Activated naive CD4-positive, alpha-beta T cell treated with anti-CD3 and anti-CD28 coated beads, Interleukin-2, amount 50 U/mL, for 16 hours (primary cell): ENCODE data around the gene CLDN5.
"Not testable (repeated sequence)": the region's sequence is repeated elsewhere in the genome, so short reads cannot be mapped to it uniquely, and the experiment has no call there.

Experiments
- DNase-seq: peaks from one replicate; pipeline ENCODE4 v3.0.0-alpha.2; 2020

Gene CLDN5, protein sequence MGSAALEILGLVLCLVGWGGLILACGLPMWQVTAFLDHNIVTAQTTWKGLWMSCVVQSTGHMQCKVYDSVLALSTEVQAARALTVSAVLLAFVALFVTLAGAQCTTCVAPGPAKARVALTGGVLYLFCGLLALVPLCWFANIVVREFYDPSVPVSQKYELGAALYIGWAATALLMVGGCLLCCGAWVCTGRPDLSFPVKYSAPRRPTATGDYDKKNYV

DNA sequence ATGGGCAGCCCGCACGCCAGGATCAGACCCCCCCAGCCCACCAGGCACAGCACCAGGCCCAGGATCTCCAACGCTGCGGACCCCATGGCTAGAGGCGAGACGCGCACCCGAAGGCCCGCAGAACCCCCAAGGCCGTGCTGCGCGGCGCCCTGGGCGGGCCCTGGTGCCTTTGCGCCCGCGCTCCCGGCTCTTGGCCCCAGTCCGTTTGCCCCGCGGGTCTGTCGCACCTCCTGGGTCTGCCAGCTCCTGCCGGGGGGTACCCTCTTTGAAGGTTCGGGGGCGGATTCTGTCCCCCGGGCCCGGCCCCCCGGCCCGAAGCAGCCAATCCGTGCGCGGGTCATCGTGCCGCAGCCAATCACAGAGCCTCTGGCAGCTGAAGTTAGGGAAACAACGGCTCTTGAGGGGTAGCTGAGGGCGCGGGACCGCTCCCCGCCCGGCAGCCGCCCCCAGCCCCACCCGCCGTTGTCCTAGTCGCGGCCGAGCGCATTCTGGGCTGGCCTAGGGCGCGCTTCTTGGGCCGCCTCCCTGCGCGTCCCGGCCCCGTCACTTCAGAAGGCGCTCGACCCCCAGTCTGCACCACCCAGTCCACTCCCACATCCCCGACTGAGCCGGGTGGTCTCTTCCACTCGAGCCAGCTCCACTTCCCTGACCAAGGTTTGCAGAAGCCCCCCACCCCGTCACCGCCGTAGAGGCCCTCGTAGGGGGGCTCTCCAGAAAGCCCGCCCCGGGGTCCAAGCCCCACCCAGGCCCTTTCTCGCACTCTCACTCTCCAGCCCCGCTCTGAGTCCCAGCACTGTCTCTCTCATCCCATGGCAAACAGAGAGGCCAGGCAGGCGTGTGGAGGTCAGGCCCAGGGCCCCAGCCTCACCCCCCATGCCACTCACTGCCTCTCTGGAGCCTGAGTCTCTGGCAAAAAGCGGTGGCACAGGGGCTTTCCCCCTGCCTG lies at the start of gene CLDN5:
Gene CLDN5 (minus strand): TSS at position 241 of the 946 bp plus-strand sequence. CDS start 155 bp downstream, at position 86.
- no peak for DNase-seq

DNA sequence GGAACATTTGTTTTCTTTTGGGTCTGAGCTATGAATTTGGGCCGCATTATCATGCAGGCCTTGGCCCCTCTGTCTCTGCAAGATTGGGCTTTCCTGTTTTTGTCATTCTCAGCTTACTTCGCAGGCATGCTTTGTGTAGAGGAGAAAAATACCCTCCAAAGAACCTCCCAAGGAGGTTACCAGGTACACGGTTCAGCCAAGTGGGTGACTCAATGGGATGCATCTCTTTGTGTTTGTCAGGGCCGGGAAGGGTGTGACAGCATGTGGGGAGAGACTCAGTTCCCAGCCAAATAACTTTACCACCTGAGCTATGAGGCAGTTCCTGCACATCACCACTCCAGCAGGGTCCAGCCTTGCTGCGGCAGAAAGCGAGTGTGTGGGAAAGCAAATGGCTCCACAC lies 47.8 kb upstream of the CLDN5 start:
- no peak for DNase-seq

DNA sequence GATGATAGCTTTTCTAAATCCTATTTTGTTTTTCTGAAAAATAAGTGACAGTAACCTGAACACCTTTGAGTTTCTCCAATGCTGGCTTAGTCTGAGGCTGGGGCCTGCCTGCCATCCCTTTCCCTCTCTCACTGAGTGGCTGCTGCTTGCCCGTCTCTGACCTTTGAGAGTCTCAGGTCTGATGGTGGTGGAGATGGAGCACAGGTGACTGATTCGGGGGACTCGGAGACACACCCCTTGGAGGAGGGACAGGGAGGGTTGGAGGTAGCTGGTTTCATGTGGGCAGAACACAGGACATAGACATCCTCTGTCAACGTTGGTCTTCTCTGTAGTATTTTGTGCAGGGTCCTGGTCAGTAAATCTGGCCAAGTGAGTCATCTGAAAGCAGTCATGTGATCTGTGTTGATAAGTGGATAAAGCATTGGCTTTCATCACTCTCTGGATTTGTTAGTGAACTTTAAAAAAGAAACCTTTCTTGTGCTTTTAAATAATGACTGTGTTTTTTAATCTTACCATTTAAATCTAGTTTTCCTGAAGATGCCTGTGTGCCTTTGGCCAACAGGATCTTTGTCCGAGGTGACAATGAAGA lies 47.1 kb upstream of the CLDN5 start:
- DNase-seq: no peak

DNA sequence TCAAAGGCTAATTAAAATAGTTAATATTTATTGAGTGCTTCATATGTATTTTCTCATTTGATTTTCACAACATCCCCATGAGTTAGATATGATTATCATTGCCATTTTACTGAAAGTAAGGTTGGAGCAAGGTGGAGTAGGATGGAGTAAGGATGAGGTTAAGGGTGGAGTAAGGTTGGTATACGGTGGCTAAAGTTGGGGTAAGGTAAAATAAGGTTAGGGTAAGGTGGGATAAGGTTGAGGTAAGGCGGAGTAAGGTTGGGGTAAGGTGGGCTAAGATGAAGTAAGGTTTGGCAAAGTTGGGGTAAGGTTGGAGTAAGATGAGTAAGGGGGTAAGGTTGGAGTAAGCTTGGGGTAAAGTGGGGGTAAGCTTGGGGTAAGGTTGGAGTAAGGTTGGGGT lies 45.8 kb upstream of the CLDN5 start:
- no peak for DNase-seq

DNA sequence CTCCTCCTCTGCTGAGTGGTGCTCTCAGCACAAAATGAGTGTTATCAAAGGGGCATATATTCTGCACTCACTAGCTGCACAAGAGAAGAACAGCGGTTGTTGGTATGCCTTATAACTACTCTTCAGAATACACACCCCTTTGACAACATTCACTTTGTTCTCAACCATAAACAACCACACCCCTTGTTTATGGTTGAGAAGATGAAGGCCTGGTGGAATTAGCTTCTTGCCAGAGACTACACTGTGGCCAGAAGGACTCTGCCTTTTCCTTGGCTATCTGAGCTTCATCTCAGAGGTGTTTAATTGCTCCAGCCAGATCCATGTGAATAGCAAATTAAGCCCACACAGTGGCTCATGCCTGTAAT lies 45.0 kb upstream of the CLDN5 start:
- no peak for DNase-seq

DNA sequence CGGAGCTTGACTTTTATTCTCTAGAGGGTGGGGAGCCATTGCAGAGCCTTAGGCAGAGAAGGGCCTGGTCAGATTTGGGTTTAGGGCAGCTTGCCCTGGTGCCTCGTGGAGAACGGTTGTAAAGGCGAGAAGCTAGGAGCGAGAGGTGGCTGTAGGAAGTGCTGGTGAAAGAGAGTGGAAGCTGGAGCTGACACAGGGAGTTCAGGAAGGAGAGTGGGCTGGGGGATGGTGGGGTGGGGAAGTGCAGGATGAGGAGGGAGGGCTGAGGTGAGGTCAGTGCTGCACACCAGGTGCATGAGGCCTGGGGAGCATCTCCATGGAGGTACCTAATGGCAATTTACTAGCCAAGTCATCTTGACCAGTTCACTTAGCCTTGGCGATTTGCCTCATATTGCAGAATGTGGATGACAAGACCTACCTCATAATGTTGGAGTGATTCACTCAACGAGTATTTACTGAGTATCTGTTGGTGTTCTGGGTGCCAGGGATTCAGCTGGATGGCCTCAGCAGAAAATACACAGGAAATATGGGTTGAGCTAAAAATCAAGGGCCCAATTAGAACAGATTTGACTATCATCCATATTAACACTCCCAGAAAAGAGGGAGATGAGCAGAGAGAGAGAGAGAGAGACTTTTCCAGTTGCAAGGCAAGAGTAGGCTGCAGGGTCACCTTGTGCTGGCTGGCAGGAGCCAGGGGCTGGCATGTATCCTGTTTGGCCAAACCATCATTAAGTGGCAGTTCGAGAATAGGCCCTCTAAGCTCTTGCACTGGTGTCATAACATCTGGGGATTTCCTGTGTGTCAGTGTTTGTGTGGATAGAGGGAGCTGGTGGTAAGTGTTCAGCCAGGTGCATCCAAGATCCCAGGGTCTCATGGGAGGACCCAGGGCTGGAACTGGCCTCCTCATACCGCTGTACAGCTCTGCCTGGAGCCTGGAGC lies 44.4 kb upstream of the CLDN5 start:
- DNase-seq: no peak

DNA sequence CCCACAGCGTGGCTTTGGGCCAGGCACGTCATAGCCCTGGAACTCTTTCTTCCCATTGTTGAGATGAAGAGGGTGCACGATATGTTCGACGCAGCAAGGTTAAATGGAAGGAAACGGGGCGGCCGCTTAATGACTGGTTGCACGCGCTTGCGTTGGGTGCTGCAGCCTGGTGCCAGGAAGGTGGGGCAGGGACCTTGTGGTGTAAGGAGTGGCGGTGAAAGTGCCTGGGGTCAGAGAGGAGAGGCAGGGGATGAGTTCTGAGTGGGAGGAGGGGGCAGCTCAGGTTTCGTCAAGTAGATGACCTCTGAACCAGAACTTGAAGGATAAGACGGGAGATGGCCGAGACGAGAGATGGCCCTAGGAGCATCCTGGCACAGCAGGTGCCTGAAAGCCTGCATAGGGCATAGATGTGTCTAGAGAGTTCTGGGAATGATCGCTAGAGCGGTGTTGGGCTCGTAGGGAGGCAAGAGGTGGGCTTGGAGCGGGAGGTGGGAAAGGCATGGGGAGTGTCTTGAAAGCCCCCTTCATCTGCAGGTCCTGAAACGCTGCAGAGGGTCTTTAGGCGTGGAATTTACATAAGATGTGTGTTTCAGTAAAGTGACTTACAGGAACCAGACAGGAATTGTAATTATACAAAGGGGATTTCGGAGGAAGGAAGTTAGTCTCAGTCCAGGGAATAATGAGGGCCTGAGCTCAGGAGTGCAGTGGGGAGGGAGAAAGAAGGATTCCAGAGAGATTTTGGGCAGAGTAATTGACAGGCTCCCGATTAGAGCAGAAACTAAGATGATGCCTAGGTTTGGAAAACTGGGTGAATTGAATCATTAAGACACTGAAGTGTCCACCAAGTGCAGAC lies 43.2 kb upstream of the CLDN5 start:
- DNase-seq: no peak

DNA sequence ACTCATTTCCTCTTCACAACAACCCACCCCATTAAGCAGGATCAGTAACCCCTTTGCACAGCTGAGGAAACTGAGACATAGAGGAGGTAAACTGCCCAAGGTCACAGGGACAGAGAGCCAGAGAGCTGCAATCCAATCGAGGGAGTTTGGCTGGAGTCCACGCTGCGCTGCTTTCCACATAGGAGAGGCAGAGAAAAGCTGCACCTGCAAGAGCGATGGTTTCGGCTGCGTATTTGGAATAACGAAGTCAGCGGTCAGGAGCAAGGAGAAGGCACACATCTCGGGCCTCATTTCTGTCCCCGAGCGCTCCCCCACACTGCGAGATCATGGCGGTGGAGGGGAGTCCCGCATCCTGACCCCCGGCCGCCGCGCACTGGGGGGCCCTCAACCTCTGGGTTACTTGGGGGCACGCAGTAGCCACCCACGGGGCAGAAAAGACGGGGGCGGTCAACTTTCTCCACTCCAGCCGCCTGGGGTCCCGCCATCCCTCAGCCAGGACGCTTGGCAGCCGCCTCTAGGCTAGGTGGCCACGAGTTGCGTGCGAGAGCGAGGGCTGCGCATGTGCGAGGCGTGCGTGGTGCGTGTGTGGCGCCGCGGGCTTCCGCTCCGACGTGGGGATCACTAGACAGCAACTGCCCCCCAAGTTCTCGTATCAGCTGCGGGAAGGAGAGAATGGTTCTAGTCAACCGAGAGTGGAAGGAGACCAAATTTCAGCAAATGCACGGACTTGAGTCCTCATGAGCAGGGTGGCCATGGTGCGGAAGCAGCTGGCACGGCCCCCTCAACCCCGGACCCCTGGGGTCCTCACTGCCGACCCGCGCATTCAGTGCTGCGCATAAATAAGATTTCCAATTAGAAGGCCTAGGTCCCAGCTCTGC lies 42.3 kb upstream of the CLDN5 start:
- no peak for DNase-seq

DNA sequence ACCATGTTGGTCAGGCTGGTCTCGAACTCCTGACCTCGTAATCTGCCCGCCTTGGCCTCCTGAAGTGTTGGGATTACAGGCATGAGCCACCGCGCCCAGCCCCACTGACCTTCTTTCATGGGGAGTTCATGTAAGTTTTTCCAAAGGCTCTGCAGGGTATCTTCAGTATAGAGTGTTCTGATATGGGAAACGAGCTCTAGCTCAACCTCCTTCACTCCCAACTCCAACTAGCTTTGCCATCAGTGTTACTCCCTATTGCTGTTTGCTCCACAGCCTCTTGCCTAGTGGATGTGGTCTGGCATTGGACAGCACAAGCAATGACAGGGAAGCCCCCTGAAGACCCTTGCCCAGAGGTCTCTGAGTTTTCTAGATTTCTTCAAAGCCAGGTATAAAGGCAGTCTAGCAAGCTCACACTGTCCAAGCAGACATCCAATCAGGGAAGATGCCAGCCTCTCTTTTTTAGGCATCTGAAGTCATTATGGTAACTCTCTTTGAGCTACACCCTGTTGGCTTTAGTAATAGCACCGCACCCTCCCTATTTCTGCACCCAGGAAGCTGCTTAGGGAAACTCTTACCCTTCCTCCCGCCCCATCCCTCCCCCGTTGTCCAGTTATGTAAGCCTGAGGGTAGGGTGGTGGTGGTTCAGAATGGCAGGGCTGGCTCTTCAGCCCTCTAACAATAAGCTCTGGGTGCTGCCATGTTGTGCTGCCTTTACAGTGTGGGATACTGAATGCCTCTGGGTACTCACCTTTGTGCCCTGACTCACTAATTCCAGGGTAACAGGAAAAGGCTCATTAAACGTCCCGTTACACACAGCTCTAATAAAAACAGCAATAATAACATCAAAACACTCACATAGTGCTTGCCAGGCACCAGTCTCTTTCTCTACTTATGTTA lies 41.4 kb upstream of the CLDN5 start:
- DNase-seq: no peak

DNA sequence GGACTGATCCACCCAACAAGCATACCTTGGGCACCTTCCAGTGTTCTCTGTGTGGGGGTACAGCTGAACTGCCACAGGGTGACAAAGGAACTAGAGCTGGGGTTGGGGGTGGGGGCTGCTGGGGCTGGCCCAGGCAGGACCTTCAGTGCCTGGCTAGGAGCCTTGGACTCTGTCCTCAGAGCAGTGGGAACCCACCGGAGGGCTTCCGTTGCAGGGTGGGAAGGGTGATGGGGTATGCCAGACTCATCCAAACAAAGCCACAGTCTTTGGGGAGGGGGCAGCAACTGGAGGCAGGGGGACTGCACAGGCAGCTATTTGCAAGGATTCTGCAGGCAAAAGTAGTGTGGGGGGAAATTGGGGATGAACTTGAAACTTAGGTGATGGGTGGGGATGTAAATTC lies 35.7 kb upstream of the CLDN5 start:
- no peak for DNase-seq

DNA sequence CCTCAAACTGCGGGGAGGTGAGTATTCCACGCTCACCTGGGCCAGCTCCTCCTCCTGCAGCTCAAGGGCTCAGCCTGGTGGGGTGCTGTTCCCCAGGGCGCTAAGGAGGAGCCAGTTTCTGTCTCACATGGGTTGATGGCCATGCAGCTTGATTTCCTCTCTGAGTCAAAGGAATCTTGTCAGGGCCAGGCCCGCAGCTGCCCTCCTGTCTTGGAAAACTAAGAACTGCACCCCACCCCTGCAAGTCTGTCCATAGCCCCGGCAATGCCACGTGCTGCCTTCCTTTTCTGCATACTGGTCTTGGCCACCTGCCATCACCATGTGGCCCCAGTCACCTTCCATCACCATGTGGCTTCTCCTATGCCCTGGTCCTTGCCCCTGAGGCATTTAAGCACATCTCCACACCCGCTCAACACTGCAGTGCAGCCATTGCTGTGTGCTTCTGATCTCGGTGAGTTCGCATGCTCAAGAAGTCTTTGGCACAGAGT lies 35.2 kb upstream of the CLDN5 start:
- DNase-seq: no peak

DNA sequence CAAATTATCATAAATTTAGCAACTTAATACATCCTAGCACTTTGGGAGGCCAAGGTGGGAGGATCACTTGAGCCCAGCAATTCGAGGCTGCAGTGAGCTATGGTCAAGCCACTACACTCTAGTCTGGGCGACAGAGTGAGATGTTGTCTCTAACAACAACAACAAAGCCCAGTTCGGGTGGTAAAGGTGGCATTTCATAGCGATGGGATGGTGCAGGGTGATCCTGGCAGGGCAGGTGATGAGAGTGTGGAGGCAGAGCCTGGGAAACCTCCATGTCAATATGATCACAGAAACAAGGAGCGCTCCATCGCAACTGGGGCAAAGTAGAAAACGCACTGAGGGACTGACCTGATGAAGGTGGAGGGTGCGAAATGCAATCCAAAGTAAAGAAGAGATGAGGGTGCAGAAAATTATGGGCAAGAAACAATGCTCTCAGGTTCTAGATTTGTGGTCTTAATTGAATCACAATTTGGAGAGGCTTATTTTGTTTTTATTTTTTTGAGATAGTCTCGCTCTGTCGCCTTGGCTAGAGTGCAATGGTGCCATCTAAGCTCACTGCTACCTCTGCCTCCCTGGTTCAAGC lies 32.8 kb upstream of the CLDN5 start:
- DNase-seq: no peak

DNA sequence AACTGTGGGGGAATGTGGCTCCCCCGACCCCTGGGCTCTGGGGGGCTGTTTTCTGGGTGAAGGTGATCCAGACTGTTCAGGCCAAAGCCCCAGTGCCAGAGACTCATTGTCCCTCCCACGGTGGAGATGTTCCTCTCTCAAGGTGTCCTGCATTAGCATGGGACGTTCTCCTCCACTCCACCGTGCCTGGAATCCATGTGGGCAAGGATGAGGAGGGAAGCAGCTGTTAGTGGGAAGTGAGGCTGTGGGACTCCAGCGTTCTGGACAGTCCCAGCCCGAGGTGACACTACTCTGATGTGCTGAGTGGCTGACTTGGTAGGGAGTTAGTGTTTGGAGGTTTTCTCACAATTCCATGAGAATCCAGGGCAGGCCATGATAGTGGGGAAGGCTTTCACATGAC lies 31.4 kb upstream of the CLDN5 start:
- no peak for DNase-seq

DNA sequence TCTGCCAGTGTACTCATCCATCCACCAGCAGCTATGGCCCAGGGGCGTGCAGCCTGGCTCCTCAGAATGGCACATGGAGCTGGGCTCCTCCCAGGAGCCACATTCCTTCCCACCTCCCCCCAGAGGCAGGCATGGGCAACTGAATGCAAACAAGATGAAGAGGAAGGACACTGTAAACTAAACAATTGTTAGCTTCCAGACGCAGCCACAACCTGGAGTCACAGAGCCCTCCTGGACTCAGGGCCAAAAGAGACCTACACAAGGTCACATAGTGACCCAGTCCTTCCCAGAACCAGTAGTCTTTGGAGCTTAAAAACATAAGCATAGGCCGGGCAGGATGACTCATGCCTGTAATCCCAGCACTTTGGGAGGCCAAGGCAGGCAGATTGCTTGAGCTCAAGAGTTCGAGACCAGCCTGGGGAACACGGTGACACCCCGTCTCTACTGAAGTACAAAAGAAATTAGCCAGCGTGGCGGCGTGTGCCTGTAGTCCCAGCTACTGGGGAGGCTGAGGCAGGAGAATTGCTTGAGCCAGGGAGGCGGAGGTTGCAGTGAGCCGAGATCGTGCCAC lies 30.7 kb upstream of the CLDN5 start:
- no peak for DNase-seq

DNA sequence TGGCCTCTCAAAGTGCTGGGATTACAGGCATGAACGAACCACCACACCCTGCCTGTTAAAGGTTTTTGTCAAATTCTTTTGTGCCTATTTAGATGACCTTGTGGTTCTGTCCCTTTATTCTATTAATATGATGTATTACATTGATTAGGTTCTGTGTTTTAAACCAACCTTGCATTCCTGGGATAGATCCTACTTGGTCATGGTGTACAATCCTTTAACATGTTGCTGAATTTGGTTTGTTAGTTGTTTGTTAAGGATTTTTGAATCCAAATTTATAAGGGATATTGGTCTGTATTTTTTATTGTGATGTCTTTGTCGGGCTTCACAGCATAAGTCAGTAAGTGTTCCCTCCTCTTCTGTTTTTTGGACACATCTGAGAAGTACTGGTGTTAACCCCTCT lies 29.0 kb upstream of the CLDN5 start:
- no peak for DNase-seq

DNA sequence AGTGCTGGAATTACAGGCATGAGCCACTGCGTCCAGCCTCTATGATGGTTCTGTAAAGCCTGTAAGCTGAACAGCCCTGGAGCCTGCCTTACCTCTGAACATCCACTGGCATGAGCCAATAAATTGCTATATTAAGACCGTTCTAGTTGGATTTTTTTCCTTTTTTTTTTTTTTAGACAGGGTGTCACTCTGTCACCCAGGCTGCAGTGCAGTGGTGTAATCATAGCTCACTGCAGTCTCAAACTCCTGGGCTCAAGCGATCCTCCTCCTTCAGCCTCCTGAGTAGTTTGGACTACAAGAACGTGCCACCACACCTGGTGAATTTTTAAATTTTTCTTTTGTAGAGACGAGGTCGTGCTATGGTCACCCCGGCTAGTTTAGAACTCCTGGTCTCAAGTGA lies 26.2 kb upstream of the CLDN5 start:
- no peak for DNase-seq

DNA sequence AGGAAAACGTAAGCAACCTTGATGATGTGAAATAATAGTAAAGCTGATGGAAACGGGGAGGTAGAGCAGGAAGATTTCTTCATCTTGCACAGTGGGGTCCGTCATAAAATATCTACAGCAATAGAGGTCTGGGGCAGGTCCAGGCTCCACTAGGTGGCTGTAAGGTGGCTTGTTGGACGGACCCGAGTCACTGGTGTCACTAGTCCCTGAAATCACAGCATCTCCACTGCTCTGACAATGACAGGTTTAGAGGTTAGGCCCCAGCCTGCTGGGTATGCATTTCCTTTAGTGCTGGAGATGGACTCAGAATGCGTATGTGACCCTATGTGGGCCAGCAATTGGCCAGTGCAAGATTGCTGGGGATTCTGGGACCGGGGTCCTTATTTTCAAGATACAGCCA lies 25.2 kb upstream of the CLDN5 start:
- DNase-seq: no peak

DNA sequence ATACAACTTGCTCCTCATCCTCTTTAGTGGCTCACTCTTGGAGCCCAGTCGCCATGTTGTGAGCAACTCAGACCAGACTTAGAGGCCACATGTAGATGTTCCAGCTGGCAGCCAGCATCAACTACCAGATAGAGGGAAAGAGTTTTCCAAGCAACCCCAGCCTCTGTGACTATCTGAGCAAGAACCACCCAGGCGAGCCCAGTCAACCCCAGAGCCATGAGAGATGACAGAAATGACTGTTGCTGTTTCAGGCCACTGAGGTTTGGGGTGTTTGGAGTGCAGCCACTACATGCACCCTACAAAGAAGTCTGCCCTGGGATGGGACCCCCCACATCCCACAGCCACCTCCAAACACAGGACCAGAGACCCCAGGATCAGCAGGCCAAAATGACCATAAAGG lies 24.8 kb upstream of the CLDN5 start:
- DNase-seq: no peak

DNA sequence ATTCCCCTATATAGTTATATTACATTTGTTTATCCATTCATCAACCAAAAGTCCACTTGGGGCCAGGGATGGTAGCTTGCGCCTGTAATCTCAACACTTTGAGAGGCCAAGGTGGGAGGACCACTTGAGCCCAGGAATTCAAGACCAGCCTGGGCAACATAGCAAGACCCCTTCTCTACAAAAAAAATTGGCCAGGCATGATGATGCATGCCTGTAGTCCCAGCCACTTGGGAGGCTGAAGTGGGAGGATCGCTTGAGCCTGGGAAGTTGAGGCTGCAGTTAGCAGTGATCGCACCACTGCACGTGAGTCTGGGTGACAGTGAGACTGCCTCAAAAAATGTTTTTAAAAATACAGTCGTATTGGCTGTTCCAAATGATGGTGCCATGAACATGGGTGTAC lies 24.2 kb upstream of the CLDN5 start:
- DNase-seq: not testable (repeated sequence)
